GM23338 (cell line): ENCODE data around the gene CDKAL1. TPM values are rescaled to one million over a fixed set of nuclear protein-coding genes. Genes with fewer than 3 reads are reported as not detected.

Source experiments
- ATAC-seq: fragments of 200-7000 bp; cut with Tn5 transposase; 3 replicates; pipeline ENCODE4 v1.9.1; 2020
- DNase-seq: peaks from one replicate; pipeline ENCODE4 v3.0.0-alpha.2; 2015; ENCODE audit warnings: low spot score
- H2AFZ ChIP-seq: fragments of 200-600 bp; sonication (generic); 2 replicates; pipeline ENCODE4 v1.8.0; 2016; ENCODE audit warnings: antibody characterized with exemption, mild to moderate bottlenecking, moderate library complexity
- H3F3A ChIP-seq: fragments of 200-600 bp; sonication (generic); replicated peaks from 2 replicates; pipeline ENCODE4 v1.8.0; 2017; ENCODE audit warnings: antibody characterized with exemption, mixed run types, low read depth
- H3K27ac ChIP-seq: fragments of 200-600 bp; sonication (generic); 2 replicates; pipeline ENCODE4 v1.6.1; 2016; ENCODE audit warnings: low read depth
- H3K27me3 ChIP-seq: fragments of 200-600 bp; sonication (generic); 2 replicates; pipeline ENCODE4 v1.8.0; 2016; ENCODE audit warnings: mild to moderate bottlenecking, mixed run types, moderate library complexity; ENCODE audit not compliant: insufficient read depth
- H3K36me3 ChIP-seq: fragments of 200-600 bp; sonication (generic); 2 replicates; pipeline ENCODE4 v1.8.0; 2016; ENCODE audit warnings: mild to moderate bottlenecking; ENCODE audit not compliant: insufficient read depth
- H3K4me1 ChIP-seq: fragments of 200-600 bp; sonication (generic); 2 replicates; pipeline ENCODE4 v1.8.0; 2016; ENCODE audit warnings: mild to moderate bottlenecking, moderate library complexity; ENCODE audit not compliant: insufficient read depth
- H3K4me2 ChIP-seq: fragments of 200-600 bp; sonication (generic); 2 replicates; pipeline ENCODE4 v1.7.1; 2017; ENCODE audit warnings: mixed run types
- H3K4me3 ChIP-seq: fragments of 200-600 bp; sonication (generic); 2 replicates; pipeline ENCODE4 v1.6.1; 2016; ENCODE audit warnings: mixed run types
- H3K79me2 ChIP-seq: fragments of 200-600 bp; sonication (generic); replicated peaks from 2 replicates; pipeline ENCODE4 v1.8.0; 2017; ENCODE audit warnings: mild to moderate bottlenecking; ENCODE audit not compliant: insufficient read depth
- H3K9me2 ChIP-seq: fragments of 200-600 bp; sonication (generic); 2 replicates; pipeline ENCODE4 v1.8.0; 2017; ENCODE audit not compliant: insufficient read depth
- H4K20me1 ChIP-seq: fragments of 200-600 bp; sonication (generic); replicated peaks from 2 replicates; pipeline ENCODE4 v1.8.0; 2017; ENCODE audit warnings: mild to moderate bottlenecking; ENCODE audit not compliant: insufficient read depth
- H3K27ac Mint-ChIP-seq: 2 replicates; pipeline ENCODE4 v1.8.0; 2020; ENCODE audit warnings: inconsistent platforms, mild to moderate bottlenecking, moderate library complexity, mixed read lengths
- H3K27me3 Mint-ChIP-seq: 3 replicates; pipeline ENCODE4 v1.8.0; 2022; ENCODE audit warnings: low read depth, mild to moderate bottlenecking, moderate library complexity, mixed read lengths, inconsistent platforms; ENCODE audit not compliant: insufficient read depth, poor library complexity
- H3K36me3 Mint-ChIP-seq: 3 replicates; pipeline ENCODE4 v1.8.0; 2021; ENCODE audit warnings: low read depth, mild to moderate bottlenecking, inconsistent platforms, moderate library complexity, mixed read lengths
- H3K4me1 Mint-ChIP-seq: 3 replicates; pipeline ENCODE4 v1.8.0; 2020; ENCODE audit warnings: mild to moderate bottlenecking, inconsistent platforms, mixed read lengths
- H3K4me3 Mint-ChIP-seq: 3 replicates; pipeline ENCODE4 v1.8.0; 2021; ENCODE audit warnings: moderate library complexity, mild to moderate bottlenecking, inconsistent platforms, mixed read lengths
- H3K9me3 Mint-ChIP-seq: 3 replicates; pipeline ENCODE4 v1.8.0; 2020; ENCODE audit warnings: moderate library complexity, mild to moderate bottlenecking, inconsistent platforms, mixed read lengths
- CREB1 ChIP-seq: fragments of 250-450 bp; sonication (Bioruptor Pico); IDR thresholded peaks from 2 replicates; pipeline ENCODE4 v1.5.0; 2020; ENCODE audit warnings: low read depth, mild to moderate bottlenecking, moderate library complexity
- CTCF ChIP-seq, 2 experiments: fragments of 200-600 bp in 1 of 2; sonication (generic) in 1 of 2; conservative IDR thresholded peaks; 2 replicates each; pipeline versions ENCODE4 v1.5.1 to v1.6.1; 2016 to 2017; ENCODE audit warnings: antibody characterized with exemption in 2 of 2, low read depth in 2 of 2, mild to moderate bottlenecking in 2 of 2, moderate library complexity in 1 of 2
- ETS1 ChIP-seq: IDR thresholded peaks from 2 replicates; pipeline ENCODE4 v1.6.1; 2016; ENCODE audit warnings: antibody characterized with exemption
- EZH2 ChIP-seq: fragments of 200-600 bp; sonication (generic); IDR thresholded peaks from one replicate; pipeline ENCODE4 v1.8.0; 2017; ENCODE audit warnings: antibody characterized with exemption, mild to moderate bottlenecking, low read depth; ENCODE audit not compliant: unreplicated experiment
- EZH2phosphoT487 ChIP-seq: fragments of 200-600 bp; sonication (generic); IDR thresholded peaks from one replicate; pipeline ENCODE4 v1.8.1; 2018; ENCODE audit warnings: antibody characterized with exemption; ENCODE audit not compliant: unreplicated experiment
- JUNB ChIP-seq: IDR thresholded peaks from one replicate; pipeline ENCODE4 v1.6.1; 2016; ENCODE audit warnings: antibody characterized with exemption; ENCODE audit not compliant: unreplicated experiment
- NANOG ChIP-seq: IDR thresholded peaks from 2 replicates; pipeline ENCODE4 v1.6.1; 2016; ENCODE audit warnings: antibody characterized with exemption, borderline replicate concordance
- POLR2AphosphoS5 ChIP-seq: IDR thresholded peaks from 2 replicates; pipeline ENCODE4 v1.6.1; 2016; ENCODE audit warnings: antibody characterized with exemption, low read depth
- STAT1 ChIP-seq: IDR thresholded peaks from one replicate; pipeline ENCODE4 v1.6.1; 2016; ENCODE audit warnings: antibody characterized with exemption; ENCODE audit not compliant: unreplicated experiment
- ZNF114 ChIP-seq: fragments of 250-450 bp; sonication (Bioruptor Pico); IDR thresholded peaks from 2 replicates; pipeline ENCODE4 v1.5.0; 2020; ENCODE audit warnings: mild to moderate bottlenecking, moderate library complexity
- ZNF331 ChIP-seq: fragments of 250-450 bp; sonication (Bioruptor Pico); IDR thresholded peaks from 2 replicates; pipeline ENCODE4 v1.5.0; 2020; ENCODE audit warnings: low read depth, mild to moderate bottlenecking, moderate library complexity
- ZNF462 ChIP-seq: fragments of 250-450 bp; sonication (Bioruptor Pico); IDR thresholded peaks from 2 replicates; pipeline ENCODE4 v1.5.0; 2020; ENCODE audit warnings: mild to moderate bottlenecking, moderate library complexity
- polyA plus RNA-seq: library from polyadenylated mRNA; unstranded; fragments of >200 nt; fragmentation: Nextera tagmentation; extraction: Ambion mirVana; gene quantifications from 2 replicates; pipeline ENCODE4 v1.2.1, GENCODE V29; 2016
- total RNA-seq: library from RNA; depleted of rRNA; stranded (reverse); fragments of >200 nt; shearing (Covaris generic); gene quantifications from 2 replicates; pipeline ENCODE4 v1.2.3, GENCODE V29; 2014
- TF ChIP-seq, protein P1 (sequence below): IDR thresholded peaks from one replicate; pipeline ENCODE4 v1.6.1; 2018; ENCODE audit warnings: antibody characterized with exemption; ENCODE audit not compliant: unreplicated experiment

Gene CDKAL1
- total and polyA plus RNA-seq, 2 experiments from 2014 or later, result 17.8 to 35.0 TPM

GRCh38 chr6:20604159-20604558, 69.9 kb downstream of the CDKAL1 start:
- Mint-ChIP-seq H3K27me3 (peaks cover 2% of the 10 kb centered on the region), H3K4me3 (no peak overlapping the region), H3K4me1 (peaks cover 17% of the 10 kb centered on the region), H3K9me3 (no peaks in the 10 kb centered on the region), H3K36me3 (no peaks in the 10 kb centered on the region), H3K27ac (no peak overlapping the region)
- Histone ChIP-seq H3K4me3 (no peak overlapping the region), H3K4me1 (0 out of 2 replicates have a peak, but pooled peaks cover 3% of the 10 kb centered on the region), H3K9me2 (no peaks in the 10 kb centered on the region), H3K27me3 (no peaks in the 10 kb centered on the region), H2AFZ (no peak overlapping the region), H3K4me2 (no peak overlapping the region), H3K79me2 (0 out of 2 replicates have a peak, but pooled peaks cover 5% of the 10 kb centered on the region), H4K20me1 (no peaks in the 10 kb centered on the region), H3K27ac (no peak overlapping the region), H3F3A (no peaks in the 10 kb centered on the region), H3K36me3 (no peaks in the 10 kb centered on the region)
- DNase-seq (no peak), ATAC-seq (no peak)
- TF ChIP-seq CTCF (conservative IDR thresholded peaks at IDR 0.05; ENCODE audit: low read depth in 2 of 2) (no peak), STAT1 (no peak), NANOG (no peak), EZH2phosphoT487 (no peak), JUNB (no peak), ZNF462 (no peak), ZNF114 (CRISPR knock-in tag) (no peak), ZNF331 (CRISPR knock-in tag) (no peak), EZH2 (no peak), CREB1 (CRISPR knock-in tag) (no peak), ETS1 (no peak), POLR2AphosphoS5 (no peak)
- TF ChIP-seq, protein P1, sequence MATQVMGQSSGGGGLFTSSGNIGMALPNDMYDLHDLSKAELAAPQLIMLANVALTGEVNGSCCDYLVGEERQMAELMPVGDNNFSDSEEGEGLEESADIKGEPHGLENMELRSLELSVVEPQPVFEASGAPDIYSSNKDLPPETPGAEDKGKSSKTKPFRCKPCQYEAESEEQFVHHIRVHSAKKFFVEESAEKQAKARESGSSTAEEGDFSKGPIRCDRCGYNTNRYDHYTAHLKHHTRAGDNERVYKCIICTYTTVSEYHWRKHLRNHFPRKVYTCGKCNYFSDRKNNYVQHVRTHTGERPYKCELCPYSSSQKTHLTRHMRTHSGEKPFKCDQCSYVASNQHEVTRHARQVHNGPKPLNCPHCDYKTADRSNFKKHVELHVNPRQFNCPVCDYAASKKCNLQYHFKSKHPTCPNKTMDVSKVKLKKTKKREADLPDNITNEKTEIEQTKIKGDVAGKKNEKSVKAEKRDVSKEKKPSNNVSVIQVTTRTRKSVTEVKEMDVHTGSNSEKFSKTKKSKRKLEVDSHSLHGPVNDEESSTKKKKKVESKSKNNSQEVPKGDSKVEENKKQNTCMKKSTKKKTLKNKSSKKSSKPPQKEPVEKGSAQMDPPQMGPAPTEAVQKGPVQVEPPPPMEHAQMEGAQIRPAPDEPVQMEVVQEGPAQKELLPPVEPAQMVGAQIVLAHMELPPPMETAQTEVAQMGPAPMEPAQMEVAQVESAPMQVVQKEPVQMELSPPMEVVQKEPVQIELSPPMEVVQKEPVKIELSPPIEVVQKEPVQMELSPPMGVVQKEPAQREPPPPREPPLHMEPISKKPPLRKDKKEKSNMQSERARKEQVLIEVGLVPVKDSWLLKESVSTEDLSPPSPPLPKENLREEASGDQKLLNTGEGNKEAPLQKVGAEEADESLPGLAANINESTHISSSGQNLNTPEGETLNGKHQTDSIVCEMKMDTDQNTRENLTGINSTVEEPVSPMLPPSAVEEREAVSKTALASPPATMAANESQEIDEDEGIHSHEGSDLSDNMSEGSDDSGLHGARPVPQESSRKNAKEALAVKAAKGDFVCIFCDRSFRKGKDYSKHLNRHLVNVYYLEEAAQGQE, result no peak
